NT2/D1 (cell line): ENCODE data around the gene ZFAND2A.

Source experiments
- DNase-seq: peaks from one replicate; pipeline ENCODE4 v3.0.0-alpha.2; 2011; ENCODE audit warnings: low read depth, low spot score
- H3K27me3 ChIP-seq: 2 replicates; pipeline ENCODE4 v1.6.0; 2011; ENCODE audit warnings: mild to moderate bottlenecking; ENCODE audit not compliant: insufficient read length, insufficient read depth
- H3K36me3 ChIP-seq: 2 replicates; pipeline ENCODE4 v1.6.1; 2011; ENCODE audit warnings: mild to moderate bottlenecking, low read length, mixed read lengths; ENCODE audit not compliant: insufficient read depth, insufficient read length
- H3K4me1 ChIP-seq: 2 replicates; pipeline ENCODE4 v1.5.1; 2011; ENCODE audit not compliant: insufficient read depth, insufficient read length
- H3K4me3 ChIP-seq: 2 replicates; pipeline ENCODE4 v1.5.1; 2011; ENCODE audit warnings: low read depth; ENCODE audit not compliant: insufficient read length
- H3K9ac ChIP-seq: 2 replicates; pipeline ENCODE4 v1.6.0; 2011; ENCODE audit warnings: low read depth; ENCODE audit not compliant: insufficient read length
- H3K9me3 ChIP-seq: 2 replicates; pipeline ENCODE4 v1.5.1; 2011; ENCODE audit warnings: mild to moderate bottlenecking, low read length; ENCODE audit not compliant: insufficient read depth
- SUZ12 ChIP-seq: IDR thresholded peaks from 2 replicates; pipeline ENCODE4 v1.6.1; 2011; ENCODE audit not compliant: insufficient read length, insufficient read depth; ENCODE audit errors: extremely low read depth
- YY1 ChIP-seq: IDR thresholded peaks from 2 replicates; pipeline ENCODE4 v1.6.1; 2011; ENCODE audit not compliant: insufficient read length, insufficient read depth
- ZNF274 ChIP-seq: IDR thresholded peaks from 2 replicates; pipeline ENCODE4 v1.6.1; 2011; ENCODE audit warnings: mild to moderate bottlenecking, low read depth, low read length

ZFAND2A gene

DNA sequence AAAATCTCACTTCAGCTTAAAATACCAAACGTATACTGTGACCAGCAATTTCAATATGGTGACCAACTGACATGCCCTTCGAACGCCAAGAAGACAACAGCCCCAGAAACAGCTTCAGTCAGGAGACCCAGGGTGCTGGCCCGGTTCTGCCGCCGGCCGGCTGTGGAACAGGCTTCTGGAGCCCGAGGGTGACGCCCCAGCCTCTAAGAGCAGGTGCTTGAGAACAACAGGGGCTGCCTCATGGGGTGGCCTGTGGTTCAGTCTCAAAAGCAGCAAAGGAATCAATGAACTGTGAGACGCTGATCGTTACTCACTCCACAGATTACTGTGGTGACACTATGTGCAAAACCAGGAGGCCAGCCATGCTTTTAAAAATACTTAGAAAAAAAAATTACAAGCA is 54.8 kb downstream of the ZFAND2A start:
- no peak overlapping the region for H3K9ac ChIP-seq

DNA sequence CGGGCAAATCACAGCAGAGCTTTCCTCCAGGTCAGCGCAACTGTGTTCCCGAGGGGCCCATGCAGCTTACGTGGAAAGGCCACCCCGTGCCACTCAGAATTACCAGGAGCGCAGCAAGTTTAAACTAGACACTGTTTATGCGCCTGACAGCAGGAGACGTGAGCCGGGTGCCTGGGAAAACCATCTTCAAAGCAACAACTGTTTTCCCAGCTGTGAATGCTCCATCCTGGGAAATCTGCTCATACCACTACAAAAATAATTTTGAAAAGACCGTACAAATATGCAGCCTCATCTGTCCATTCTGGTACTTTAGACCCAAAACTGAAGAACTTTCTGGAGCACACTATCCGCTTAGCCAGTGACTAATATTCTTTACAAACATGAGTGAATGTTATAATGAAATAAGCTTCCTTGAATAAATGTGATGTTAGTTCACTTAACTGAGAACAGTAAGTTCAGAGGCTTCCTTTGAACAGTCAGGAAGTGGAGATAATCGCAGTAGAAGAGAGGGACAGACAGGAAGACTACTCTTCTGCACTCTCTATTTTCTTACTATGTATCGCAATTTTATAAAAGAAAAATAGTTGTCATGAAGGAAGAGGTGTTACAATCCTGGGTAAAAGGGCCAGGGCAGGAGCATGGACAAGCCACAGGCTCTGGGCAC is 55.3 kb downstream of the ZFAND2A start:
- Histone ChIP-seq H3K9me3 (no peaks in the 10 kb centered on the region), H3K4me1 (peaks cover 15% of the 10 kb centered on the region), H3K27me3 (no peaks in the 10 kb centered on the region), H3K36me3 (peaks cover 45% of the 10 kb centered on the region), H3K4me3 (no peak overlapping the region), H3K9ac (no peak overlapping the region)
- no peak for TF ChIP-seq ZNF274
- TF ChIP-seq SUZ12: no peak
- no peak for TF ChIP-seq YY1
- no peak for DNase-seq

More for the DNA sequence above, 54.8 kb downstream of the ZFAND2A start:
- Histone ChIP-seq H3K27me3 (no peaks in the 10 kb centered on the region), H3K36me3 (peaks cover 44% of the 10 kb centered on the region), H3K9me3 (no peaks in the 10 kb centered on the region), H3K4me1 (peaks cover 19% of the 10 kb centered on the region), H3K4me3 (no peak overlapping the region)
- DNase-seq: no peak
- TF ChIP-seq YY1 (no peak), ZNF274 (no peak), SUZ12 (no peak)

DNA sequence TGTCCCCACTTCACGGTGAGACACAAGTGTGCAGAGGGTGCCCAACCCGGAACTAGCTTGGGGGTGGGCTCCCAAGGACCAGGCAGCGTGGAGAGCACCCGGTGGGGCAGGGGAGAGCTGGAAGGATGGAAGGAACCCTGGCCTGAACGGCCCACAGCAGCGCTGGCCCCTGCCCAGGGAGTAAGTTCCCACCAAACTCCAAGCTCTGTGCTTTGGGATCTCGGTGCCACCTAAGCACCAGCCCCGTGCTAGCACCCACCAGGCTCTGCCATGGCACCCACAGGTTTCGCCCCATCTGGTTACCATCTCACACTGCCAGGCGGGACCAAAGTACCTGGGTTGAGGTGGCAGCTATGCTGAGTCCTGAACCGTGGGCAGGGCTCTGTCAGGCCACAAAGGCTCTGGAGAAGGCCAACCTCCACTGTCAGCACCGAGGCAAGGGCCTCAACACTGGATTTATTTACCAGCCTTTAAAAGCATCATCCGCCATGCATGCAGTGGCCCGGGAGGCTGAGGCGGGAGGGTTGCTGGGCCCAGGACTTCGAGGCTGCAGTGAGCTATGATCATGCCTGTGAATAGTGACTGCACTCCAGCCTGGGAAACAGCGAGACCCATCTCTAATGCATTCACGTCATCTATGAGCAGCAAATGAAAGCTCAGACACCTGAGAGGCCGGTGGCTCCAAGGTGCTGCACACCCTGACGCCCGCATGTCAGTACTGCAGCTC is 56.0 kb downstream of the ZFAND2A start:
- Histone ChIP-seq H3K36me3 (peaks cover 52% of the 10 kb centered on the region), H3K27me3 (no peaks in the 10 kb centered on the region), H3K9ac (no peak overlapping the region), H3K4me1 (peaks cover 15% of the 10 kb centered on the region), H3K9me3 (no peaks in the 10 kb centered on the region), H3K4me3 (no peak overlapping the region)
- TF ChIP-seq SUZ12 (no peak), ZNF274 (no peak), YY1 (no peak)
- DNase-seq: no peak

DNA sequence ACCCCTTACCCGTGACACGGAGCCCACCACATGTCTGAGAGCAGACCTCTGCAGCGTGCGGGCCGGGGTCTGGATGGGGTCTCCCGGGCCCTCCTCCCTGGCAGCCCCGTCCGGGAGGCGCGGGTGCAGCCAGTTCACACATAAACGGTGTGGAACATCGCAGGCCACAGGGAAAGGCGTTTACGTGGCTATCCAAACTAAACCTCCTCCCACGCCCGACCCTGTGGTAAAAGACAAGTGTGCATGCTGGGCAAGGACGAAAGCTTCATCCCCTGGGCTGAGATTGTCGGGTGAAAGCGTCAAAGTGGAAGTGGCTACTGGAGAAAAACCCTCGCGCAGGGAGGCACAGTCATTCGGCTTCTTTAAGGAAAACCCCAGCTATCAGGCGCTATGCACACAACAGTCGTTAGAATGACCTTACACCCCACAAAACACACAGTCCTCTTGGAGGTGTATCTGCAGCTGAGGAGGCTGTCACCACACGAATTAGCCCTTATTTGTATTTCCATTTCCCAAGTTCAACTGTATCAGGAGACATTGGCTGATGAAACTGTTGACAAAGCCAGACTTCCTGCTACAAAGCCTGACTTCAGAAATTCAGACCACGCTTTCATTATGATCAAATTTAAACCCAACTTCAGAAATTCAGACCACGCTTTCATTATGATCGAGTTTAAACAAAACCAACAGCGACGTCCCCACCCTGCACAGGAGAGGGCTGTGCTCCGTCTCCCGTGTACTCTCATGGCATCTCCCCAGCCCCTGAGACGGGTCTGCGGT is 56.8 kb downstream of the ZFAND2A start:
- Histone ChIP-seq H3K9ac (no peak overlapping the region), H3K9me3 (no peaks in the 10 kb centered on the region), H3K4me1 (peaks cover 15% of the 10 kb centered on the region), H3K36me3 (peaks cover 55% of the 10 kb centered on the region), H3K27me3 (no peaks in the 10 kb centered on the region), H3K4me3 (no peak overlapping the region)
- DNase-seq: no peak
- TF ChIP-seq SUZ12 (no peak), YY1 (no peak), ZNF274 (no peak)
